ENCODE data around the gene CGNL1. TPM values are rescaled to one million over a fixed set of nuclear protein-coding genes. Genes with fewer than 3 reads are reported as not detected.

CGNL1 gene
- total RNA-seq, 1 donor from 2014 or later = 26.7 TPM

GRCh38 chr15:57540736-57541135, 164.4 kb downstream of the CGNL1 start:
- no peak for DNase-seq (ENCODE audit: extremely low read depth, low read depth, low spot score)

GRCh38 chr15:57541271-57541670, 165.0 kb downstream of the CGNL1 start:
- DNase-seq (ENCODE audit: extremely low read depth, low read depth, low spot score) = no peak

DNA sequence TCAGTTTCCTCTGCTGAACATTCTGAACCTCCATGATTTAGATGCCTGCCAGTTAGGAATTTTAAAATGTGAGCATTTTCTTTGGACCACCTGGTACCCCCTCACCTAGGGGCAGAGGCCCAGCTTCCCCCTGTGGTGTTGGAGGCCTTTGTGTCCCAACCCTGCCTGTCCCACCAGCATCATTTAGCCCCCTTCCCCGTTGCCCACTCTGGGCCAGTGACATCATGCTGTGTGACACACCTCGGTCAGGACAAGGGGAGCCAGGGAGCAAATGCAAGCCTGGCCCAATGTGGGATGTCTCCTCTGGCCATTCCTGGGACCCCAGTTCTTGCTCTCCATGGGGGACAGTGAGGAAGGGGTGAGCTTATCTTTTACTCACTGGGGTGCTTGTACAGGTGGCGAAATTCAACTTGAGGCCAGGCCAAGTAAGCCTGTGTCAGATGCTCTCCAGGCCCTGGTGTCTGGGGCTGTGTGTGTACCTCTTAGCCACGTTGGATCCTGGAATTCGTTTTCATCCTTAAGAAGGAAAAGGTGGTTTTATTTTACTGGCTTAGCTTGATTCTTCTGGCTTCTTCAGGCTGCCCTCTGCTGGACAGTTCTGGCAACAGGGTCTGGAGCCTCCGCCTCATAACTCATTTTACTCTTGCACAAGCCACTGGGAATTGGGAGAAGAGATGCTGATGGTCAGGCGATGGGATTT, 165.7 kb downstream of the CGNL1 start:
- DNase-seq (ENCODE audit: extremely low read depth, low read depth, low spot score) = no peak

DNA sequence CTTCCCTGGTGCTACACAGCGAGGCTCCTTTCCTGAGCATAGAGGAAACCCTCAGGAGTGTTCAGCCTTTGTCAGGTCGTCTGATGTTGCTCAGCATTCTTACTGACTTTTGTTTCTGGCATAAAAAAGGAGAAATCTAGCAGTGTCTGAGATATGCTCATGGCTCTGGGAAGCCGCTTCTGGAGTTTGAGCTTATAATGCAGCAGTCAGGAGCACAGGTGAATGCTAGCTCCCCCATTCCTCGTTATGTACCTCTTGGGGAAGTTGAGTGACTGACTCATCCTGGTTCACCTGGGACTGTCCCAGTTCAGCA, 166.2 kb downstream of the CGNL1 start:
- no peak for DNase-seq (ENCODE audit: extremely low read depth, low read depth, low spot score)

DNA sequence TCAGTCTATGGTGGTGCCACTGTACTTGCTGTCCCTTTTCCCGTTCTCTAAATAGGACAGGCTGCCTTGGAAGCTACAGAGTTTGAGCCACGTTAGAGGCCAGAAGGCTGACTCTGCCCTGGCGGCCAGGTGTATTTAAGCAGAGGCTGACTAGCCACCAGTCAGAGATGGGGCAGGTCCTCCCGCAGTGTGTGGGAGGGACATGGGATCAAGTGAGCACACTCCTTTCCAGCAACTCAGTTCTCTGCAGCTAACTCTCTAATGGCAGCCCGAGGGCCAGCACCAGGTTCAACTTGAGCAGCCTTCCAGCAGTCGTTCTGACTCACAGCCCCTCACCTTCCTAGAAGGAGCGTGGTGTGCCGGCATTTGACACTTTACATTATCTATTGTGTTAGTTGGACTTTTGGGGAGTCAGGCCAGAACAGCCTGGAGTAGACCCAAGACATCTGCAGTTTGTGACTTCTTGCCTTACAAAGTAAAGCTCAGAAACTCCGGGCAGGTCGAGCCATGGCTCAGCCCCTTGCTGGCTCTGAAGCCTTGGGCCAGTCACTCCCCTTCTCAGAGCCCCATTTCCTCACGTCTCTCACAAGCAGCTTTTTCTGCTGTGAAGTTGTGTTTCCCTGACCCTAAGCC, 168.7 kb downstream of the CGNL1 start:
- DNase-seq (ENCODE audit: extremely low read depth, low read depth, low spot score) = no peak

GRCh38 chr15:57545995-57546394, 169.7 kb downstream of the CGNL1 start:
- no peak for DNase-seq (ENCODE audit: extremely low read depth, low read depth, low spot score)

DNA sequence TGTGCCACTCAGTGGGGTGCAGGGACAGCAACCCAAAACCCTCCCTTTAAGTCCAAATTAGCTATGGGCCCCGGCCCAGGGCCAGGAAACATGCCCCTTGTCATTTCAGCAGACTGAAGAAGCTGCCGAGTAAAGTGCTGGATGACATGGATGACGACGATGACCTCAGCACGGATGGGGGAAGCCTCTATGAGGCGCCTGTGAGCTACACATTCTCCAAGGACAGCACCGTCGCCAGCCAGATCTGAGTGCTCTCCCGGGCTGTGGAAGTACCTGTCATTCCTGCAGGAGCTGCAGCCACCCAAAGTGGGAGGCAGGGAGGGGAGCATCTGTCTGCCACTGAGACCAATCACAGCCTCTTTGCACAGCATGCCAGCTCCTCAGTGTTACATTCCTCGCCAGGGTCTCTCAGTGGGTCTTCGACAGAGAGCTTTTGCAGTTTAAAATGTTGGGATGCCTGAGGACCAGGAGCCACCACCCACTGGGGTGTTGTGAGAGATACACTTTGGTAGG, 171.0 kb downstream of the CGNL1 start:
- no peak for DNase-seq (ENCODE audit: extremely low read depth, low read depth, low spot score)

DNA sequence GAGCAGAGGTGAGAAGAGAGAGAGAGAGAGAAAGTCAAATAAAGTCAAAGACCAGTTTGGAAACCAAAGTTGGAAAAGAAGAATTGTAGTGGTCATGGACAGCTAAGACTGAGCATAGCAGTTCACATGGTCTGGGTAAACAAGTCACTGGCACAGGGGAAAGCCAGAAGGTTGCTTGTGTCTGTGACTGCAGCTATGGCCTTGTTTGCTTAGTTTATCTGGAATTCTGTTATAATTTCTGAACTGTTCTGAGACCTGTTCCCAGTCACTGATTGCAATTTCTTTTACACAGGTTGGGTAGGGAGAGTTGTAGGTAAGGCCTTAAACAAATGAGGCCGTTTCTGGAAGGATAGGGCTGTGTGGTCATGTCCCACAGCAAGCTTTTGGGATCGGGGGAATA, 172.0 kb downstream of the CGNL1 start:
- no peak for DNase-seq (ENCODE audit: extremely low read depth, low read depth, low spot score)

- DNase-seq (ENCODE audit: extremely low read depth, low read depth, low spot score) = no peak
Observed at GRCh38 chr15:57548835-57549234, 172.5 kb downstream of the CGNL1 start.

GRCh38 chr15:57549935-57550334, 173.6 kb downstream of the CGNL1 start:
- no peak for DNase-seq (ENCODE audit: extremely low read depth, low read depth, low spot score)

- DNase-seq (ENCODE audit: extremely low read depth, low read depth, low spot score) = no peak
Observed at GRCh38 chr15:57550640-57551039, 174.3 kb downstream of the CGNL1 start.

- peak; percentile 81 for DNase-seq (ENCODE audit: extremely low read depth, low read depth, low spot score)
Observed at GRCh38 chr15:57551715-57552677, 175.7 kb downstream of the CGNL1 start.

- DNase-seq (ENCODE audit: extremely low read depth, low read depth, low spot score) = no peak
Observed at GRCh38 chr15:57552678-57553334, 176.5 kb downstream of the CGNL1 start.

DNA sequence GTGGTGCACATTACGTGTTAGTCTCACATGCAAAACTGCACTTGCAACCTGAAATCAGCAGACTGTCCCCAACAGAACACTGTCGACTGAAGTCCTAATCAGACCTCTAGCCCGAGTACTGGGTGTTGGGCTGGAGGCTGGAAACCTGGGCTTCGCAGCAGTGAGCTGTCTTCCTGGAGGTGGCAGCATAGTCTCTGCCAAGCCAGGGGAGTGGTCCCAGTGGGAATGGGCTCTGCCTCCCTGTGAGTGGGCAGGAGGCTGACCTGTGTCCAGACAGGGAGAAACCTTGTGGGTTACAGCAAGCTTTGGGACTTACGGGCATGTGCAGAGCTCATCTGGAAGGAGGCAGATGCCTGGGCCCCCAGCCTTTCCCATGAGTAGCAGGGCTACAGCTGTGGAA, 177.2 kb downstream of the CGNL1 start:
- DNase-seq (ENCODE audit: extremely low read depth, low read depth, low spot score) = no peak

DNA sequence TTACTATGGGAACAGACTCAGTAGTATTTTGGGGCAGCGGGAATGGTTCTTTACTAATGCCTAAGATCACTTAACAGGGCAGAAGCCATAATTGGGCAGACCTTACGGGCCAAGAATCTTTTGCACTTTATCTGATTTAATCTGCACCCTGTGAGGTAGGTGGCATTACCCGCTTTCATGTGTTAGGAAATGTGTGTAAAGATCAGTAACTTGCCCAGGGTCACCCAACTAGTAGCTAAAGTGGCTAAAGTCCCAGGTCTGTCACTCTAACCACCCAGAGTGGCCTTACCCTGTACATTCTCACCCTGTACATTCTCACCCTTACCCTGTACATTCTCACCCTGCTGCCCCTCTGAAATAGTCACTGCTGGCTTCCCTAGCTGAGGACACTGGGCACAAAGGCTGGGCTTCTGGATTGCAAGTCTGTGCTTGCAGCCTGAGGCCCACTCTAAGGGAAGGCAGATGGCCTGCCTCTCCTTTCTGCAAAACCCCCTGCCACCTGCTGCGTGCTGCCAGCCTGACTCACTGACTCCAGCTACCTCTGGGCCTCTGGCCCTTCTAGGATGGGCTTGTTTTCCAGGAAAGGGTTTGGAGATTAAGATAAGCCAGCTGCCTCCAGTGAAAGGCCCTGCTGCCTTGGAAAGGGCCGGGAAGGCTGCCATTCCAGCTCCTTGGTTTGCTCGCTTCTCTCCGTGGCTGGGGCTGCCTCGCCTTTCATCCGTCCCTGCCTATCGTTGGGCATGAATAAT, 177.9 kb downstream of the CGNL1 start:
- no peak for DNase-seq (ENCODE audit: extremely low read depth, low read depth, low spot score)

DNA sequence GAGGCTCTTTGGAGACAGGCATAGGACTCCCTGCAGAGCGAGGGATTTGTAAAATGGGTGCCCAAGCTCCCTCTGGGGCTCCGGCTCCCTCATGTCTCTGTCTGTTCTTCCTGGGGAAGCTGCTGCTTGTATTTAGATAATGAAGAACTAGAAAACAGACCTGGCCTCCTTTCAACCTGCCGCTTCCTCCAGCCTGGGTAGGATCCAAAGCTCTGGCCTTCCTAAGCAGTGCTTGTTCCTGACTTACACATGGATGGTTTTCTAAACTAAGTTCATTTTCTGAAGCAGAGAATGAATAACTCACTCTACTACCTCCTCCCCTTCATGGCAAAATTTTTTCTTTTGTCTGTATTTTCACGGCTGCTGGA, 178.5 kb downstream of the CGNL1 start:
- no peak for DNase-seq (ENCODE audit: extremely low read depth, low read depth, low spot score)

GRCh38 chr15:57555270-57555669, 179.0 kb downstream of the CGNL1 start:
- DNase-seq (ENCODE audit: extremely low read depth, low read depth, low spot score) = no peak

- no peak for DNase-seq (ENCODE audit: extremely low read depth, low read depth, low spot score)
Observed at GRCh38 chr15:57556040-57556439, 179.7 kb downstream of the CGNL1 start.

DNA sequence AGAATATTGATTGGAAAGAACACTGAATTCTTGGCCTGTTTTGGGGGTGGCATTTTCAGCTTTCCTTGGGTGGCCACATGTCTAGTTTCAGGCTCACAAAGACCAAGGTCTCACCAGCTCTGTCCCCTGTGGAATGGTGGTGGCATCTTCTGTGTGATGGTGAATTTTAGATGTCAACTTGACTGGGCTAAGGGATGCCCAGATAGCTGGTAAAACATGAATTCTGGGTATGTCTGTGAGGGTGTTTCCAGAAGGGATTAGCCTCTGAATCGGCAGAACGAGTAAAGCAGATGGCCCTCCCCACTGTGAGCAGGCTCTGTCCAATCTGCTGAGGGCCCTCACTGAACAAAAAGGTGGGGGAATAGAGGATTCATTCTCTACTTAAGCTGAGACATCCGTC, 181.0 kb downstream of the CGNL1 start:
- DNase-seq (ENCODE audit: extremely low read depth, low read depth, low spot score) = no peak

DNA sequence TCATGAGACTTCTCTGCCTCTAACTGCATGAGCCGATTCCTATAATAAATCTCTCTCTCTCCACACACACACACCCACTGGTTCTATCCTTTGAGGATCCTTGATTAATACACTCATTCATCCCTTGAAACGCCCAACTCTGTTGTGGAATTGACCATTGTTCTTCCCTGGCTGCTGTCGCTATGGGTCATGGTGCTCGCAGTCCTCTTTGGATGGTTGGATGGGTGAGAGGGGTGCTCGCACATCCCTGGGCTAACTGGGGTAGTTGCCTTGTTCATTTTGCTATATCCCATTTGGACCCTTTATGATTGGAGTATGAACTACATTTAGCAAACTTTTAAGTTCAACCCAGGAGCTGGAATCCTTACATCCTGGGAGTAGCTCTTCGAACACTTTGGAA, 181.5 kb downstream of the CGNL1 start:
- DNase-seq (ENCODE audit: extremely low read depth, low read depth, low spot score) = no peak
